ENCODE results near the gene ASRGL1. TPM values are rescaled to one million over a fixed set of nuclear protein-coding genes. Genes with fewer than 3 reads are reported as not detected.

ASRGL1 gene
- total RNA-seq, 4 donors from 2014 or later = 14.9 to 44.5 (median 35.6) TPM

GRCh38 chr11:62307950-62308349 lies 29.3 kb upstream of the ASRGL1 start:
- no peak for DNase-seq
- Histone ChIP-seq H3K4me3 (no peak overlapping the region), H3K27me3 (peaks cover 21% of the 10 kb centered on the region), H3K27ac (no peak overlapping the region), H3K4me1 (peaks cover 0 to 3% (median 0%) of the 10 kb centered on the region in 4 donors), H3K9me3 (no peaks in the 10 kb centered on the region), H3K36me3 (no peaks in the 10 kb centered on the region)
- in situ Hi-C loops (cut with MboI; ENCODE audit: low pct_ligation_motif_present in 1 of 4, low pct_unique_long_range_greater_than_20kb in 1 of 4, low sequenced_read_pairs in 3 of 4) = loop anchor here in 2 of 4 donors (25.0 kb wide), 2 partner anchors 96 to 446 kb away; partner anchors contain the start of gene SCGB2A1 (in 1 of the 2)
- intact Hi-C loops (cut with DNase I; ENCODE audit: low total_unique reads) = loop anchor here (5.0 kb wide), 1 partner anchor 141 kb away; no protein-coding TSS in a partner anchor
- TF ChIP-seq CTCF (IDR thresholded peaks at IDR 0.05) = no peak
- TF ChIP-seq POLR2AphosphoS5 (IDR thresholded peaks at IDR 0.05) = no peak
- no peak for TF ChIP-seq POLR2A (IDR thresholded peaks at IDR 0.05)
- no peak for TF ChIP-seq EP300 (IDR thresholded peaks at IDR 0.05; ENCODE audit: low read depth)

DNA sequence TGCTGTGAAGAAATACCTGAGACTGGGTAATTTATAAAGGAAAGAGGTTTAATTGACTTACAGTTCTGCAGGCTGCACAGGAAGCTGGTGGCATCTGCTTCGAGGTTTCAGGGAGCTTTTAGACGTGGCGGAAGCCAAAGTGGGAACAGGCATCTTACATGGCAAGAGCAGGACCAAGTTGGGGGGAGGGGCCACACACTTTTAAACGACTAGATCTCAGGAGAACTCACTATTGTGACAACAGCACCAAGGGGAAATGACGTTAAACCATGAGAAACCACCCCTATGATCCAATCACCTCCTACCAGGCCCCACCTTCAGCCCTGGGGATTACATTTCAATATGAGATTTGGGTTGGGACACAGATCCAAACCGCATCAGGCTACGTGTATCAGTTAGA lies 27.3 kb upstream of the ASRGL1 start:
- TF ChIP-seq CTCF (IDR thresholded peaks at IDR 0.05) (no peak), EP300 (IDR thresholded peaks at IDR 0.05; ENCODE audit: low read depth) (no peak), POLR2A (IDR thresholded peaks at IDR 0.05) (no peak), POLR2AphosphoS5 (IDR thresholded peaks at IDR 0.05) (no peak)
- H3K9me3 ChIP-seq = no peaks in the 10 kb centered on the region
- H3K36me3 ChIP-seq = no peaks in the 10 kb centered on the region
- H3K27me3 ChIP-seq = peaks cover 21% of the 10 kb centered on the region
- no peak for DNase-seq
- H3K4me1 ChIP-seq = peaks cover 0 to 3% (median 0%) of the 10 kb centered on the region in 4 donors
- no peak overlapping the region for H3K27ac ChIP-seq
- WGBS, 2 donors (ENCODE audit: low coverage in 1 of 2) = 51 to 92% methylated on average over 2 to 7 of the region's 7 CpGs
- intact Hi-C loops (cut with DNase I; ENCODE audit: low total_unique reads) (loop anchor here (5.0 kb wide), 1 partner anchor 143 kb away; no protein-coding TSS in a partner anchor), in situ Hi-C loops (cut with MboI; ENCODE audit: low pct_ligation_motif_present in 1 of 4, low pct_unique_long_range_greater_than_20kb in 1 of 4, low sequenced_read_pairs in 3 of 4) (loop anchor here in 3 of 4 donors (10.0 to 25.0 kb wide), 3 partner anchors 98 to 448 kb away; partner anchors contain the start of gene SCGB2A1 (in 1 of the 3))
- H3K4me3 ChIP-seq = no peak overlapping the region

GRCh38 chr11:62315431-62315830 lies 21.8 kb upstream of the ASRGL1 start:
- DNase-seq = no peak
- H3K9me3 ChIP-seq = no peaks in the 10 kb centered on the region
- no peak overlapping the region for H3K27ac ChIP-seq
- H3K4me3 ChIP-seq = no peak overlapping the region
- in situ Hi-C loops (cut with MboI; ENCODE audit: low pct_ligation_motif_present in 1 of 4, low pct_unique_long_range_greater_than_20kb in 1 of 4, low sequenced_read_pairs in 3 of 4) = loop anchor here in 3 of 4 donors (10.0 to 25.0 kb wide), 3 partner anchors 103 to 453 kb away; partner anchors contain the start of gene SCGB2A1 (in 1 of the 3)
- intact Hi-C loops (cut with DNase I; ENCODE audit: low total_unique reads) = no loop called here
- H3K4me1 ChIP-seq = peaks cover 0 to 3% (median 0%) of the 10 kb centered on the region in 4 donors
- H3K27me3 ChIP-seq = no peaks in the 10 kb centered on the region
- no peaks in the 10 kb centered on the region for H3K36me3 ChIP-seq
- TF ChIP-seq POLR2AphosphoS5 (IDR thresholded peaks at IDR 0.05) = no peak
- 50 to 70% methylated on average over 1 of the region's 1 CpG for WGBS, 2 donors (ENCODE audit: low coverage in 1 of 2)

DNA sequence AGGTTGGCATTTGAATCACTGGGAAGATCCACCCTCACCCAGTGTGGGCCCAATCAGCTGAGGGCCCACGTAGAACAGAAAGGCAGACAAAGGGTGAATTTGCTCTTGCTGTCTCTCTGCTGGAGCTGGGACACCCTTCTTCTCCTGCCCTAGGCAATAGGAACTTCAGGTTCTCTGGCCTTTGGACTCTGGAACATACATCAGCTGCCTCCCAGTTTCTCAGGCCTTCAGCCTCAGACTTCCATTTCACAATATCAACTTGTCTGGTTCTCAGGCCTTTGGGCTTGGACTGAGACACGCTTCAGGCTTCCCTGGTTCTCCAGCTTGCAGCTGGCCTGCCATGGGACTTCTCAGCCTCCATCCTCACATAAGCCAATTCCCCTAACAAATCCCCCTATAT lies 14.7 kb upstream of the ASRGL1 start:
- intact Hi-C loops (cut with DNase I; ENCODE audit: low total_unique reads) = no loop called here
- peaks cover 0 to 14% (median 7%) of the 10 kb centered on the region in 4 donors for H3K4me1 ChIP-seq
- H3K9me3 ChIP-seq = no peaks in the 10 kb centered on the region
- no peak for DNase-seq
- no peaks in the 10 kb centered on the region for H3K36me3 ChIP-seq
- no peak overlapping the region for H3K4me3 ChIP-seq
- in situ Hi-C loops (cut with MboI; ENCODE audit: low pct_ligation_motif_present in 1 of 4, low pct_unique_long_range_greater_than_20kb in 1 of 4, low sequenced_read_pairs in 3 of 4) = loop anchor here in 2 of 4 donors (25.0 kb wide), 2 partner anchors 110 to 460 kb away; partner anchors contain the start of gene SCGB2A1 (in 1 of the 2)
- 68% methylated on average over 2 of the region's 2 CpGs; no CpG with 5 or more reads in 1 of the 2 donors for whole genome bisulfite sequencing, 2 donors (ENCODE audit: low coverage in 1 of 2)
- H3K27ac ChIP-seq = no peak overlapping the region
- no peak for TF ChIP-seq POLR2A (IDR thresholded peaks at IDR 0.05)
- no peak for TF ChIP-seq CTCF (IDR thresholded peaks at IDR 0.05)
- peaks cover 4% of the 10 kb centered on the region for H3K27me3 ChIP-seq

Data from transverse colon (tissue), 4 donors.